ENCODE results near the gene LSM3.
A peak's percentile ranks its signal among the peaks of the same experiment; 100 is the strongest.

LSM3 gene

GRCh38 chr3:14178247-14179113 is at the start of gene LSM3, which contains the start of gene XPC:
TSS of gene LSM3 (plus strand) at chr3:14178817. CDS start at chr3:14178861, 44 bp downstream.
TSS of gene XPC (minus strand) at chr3:14178601. CDS start at chr3:14178568, 33 bp downstream.
- peak; percentile 92 for DNase-seq

GRCh38 chr3:14129296-14129695 is 49.3 kb upstream of the LSM3 start:
- DNase-seq: no peak

GRCh38 chr3:14130230-14130629 is 48.4 kb upstream of the LSM3 start:
- DNase-seq: no peak

- no peak for DNase-seq
Observed at GRCh38 chr3:14130707-14131106, 47.9 kb upstream of the LSM3 start.

- no peak for DNase-seq
Observed at GRCh38 chr3:14131134-14131533, 47.5 kb upstream of the LSM3 start.

GRCh38 chr3:14132120-14132519 is 46.5 kb upstream of the LSM3 start:
- DNase-seq: no peak

- DNase-seq: no peak
Observed at GRCh38 chr3:14132689-14133088, 45.9 kb upstream of the LSM3 start.

- DNase-seq: no peak
Observed at GRCh38 chr3:14133188-14133800, 45.3 kb upstream of the LSM3 start.

- DNase-seq: no peak
Observed at GRCh38 chr3:14133876-14134275, 44.7 kb upstream of the LSM3 start.

- no peak for DNase-seq
Observed at GRCh38 chr3:14134291-14134690, 44.3 kb upstream of the LSM3 start.

- no peak for DNase-seq
Observed at GRCh38 chr3:14135581-14135980, 43.0 kb upstream of the LSM3 start.

- no peak for DNase-seq
Observed at GRCh38 chr3:14137004-14137403, 41.6 kb upstream of the LSM3 start.

- DNase-seq: no peak
Observed at GRCh38 chr3:14137445-14137844, 41.2 kb upstream of the LSM3 start.

- DNase-seq: no peak
Observed at GRCh38 chr3:14138109-14138877, 40.3 kb upstream of the LSM3 start.

GRCh38 chr3:14138878-14139655 is 39.5 kb upstream of the LSM3 start:
- no peak for DNase-seq

GRCh38 chr3:14139771-14140170 is 38.8 kb upstream of the LSM3 start:
- DNase-seq: no peak

- no peak for DNase-seq
Observed at GRCh38 chr3:14140668-14141067, 37.9 kb upstream of the LSM3 start.

- DNase-seq: no peak
Observed at GRCh38 chr3:14141144-14141543, 37.5 kb upstream of the LSM3 start.

- DNase-seq: no peak
Observed at GRCh38 chr3:14141602-14142341, 36.8 kb upstream of the LSM3 start.

- no peak for DNase-seq
Observed at GRCh38 chr3:14142567-14143270, 35.9 kb upstream of the LSM3 start.
